Measurements from ENCODE around the gene ZNF423.
"Not testable (repeated sequence)": the region's sequence is repeated elsewhere in the genome, so short reads cannot be mapped to it uniquely, and the experiment has no call there.

ZNF423 gene

DNA sequence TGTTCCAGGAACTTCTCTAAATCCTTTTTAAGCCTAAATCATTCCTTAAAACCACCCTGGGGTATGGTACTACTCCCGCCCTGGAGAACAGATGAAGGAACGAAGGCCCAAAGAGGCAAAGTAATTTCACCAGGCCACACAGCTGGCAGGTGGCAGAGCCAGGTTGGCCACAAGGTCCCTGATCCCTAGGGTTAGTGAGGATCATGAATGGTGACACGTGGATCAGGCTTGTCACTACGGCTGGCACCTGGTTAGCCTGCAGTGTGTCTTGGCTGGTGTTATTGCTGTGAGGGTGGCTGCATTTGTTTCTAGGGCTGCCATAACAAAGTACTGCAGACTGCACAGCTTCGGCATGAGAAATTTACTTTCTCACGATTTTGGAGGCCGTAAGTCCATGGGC, 26.0 kb upstream of the ZNF423 start:
- TF ChIP-seq, protein P1, sequence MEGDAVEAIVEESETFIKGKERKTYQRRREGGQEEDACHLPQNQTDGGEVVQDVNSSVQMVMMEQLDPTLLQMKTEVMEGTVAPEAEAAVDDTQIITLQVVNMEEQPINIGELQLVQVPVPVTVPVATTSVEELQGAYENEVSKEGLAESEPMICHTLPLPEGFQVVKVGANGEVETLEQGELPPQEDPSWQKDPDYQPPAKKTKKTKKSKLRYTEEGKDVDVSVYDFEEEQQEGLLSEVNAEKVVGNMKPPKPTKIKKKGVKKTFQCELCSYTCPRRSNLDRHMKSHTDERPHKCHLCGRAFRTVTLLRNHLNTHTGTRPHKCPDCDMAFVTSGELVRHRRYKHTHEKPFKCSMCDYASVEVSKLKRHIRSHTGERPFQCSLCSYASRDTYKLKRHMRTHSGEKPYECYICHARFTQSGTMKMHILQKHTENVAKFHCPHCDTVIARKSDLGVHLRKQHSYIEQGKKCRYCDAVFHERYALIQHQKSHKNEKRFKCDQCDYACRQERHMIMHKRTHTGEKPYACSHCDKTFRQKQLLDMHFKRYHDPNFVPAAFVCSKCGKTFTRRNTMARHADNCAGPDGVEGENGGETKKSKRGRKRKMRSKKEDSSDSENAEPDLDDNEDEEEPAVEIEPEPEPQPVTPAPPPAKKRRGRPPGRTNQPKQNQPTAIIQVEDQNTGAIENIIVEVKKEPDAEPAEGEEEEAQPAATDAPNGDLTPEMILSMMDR (IDR thresholded peaks at IDR 0.05; ENCODE audit: insufficient read depth, low read depth, low read length, missing control alignments) = no peak
- DNase-seq (ENCODE audit: low read depth) = no peak
- H3K4me3 ChIP-seq (ENCODE audit: low read depth, low read length) = no peak overlapping the region

DNA sequence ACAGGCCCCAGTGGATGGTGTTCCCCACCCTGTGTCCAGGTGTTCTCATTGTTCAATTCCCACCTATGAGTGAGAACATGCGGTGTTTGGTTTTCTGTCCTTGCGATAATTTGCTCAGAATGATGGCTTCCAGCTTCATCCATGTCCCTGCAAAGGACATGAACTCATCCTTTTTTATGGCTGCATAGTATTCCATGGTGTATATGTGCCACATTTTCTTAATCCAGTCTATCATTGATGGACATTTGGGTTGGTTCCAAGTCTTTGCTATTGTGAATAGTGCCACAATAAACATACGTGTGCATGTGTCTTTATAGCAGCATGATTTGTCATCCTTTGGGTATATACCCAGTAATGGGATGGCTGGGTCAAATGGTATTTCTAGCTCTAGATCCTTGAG, 22.6 kb upstream of the ZNF423 start:
- H3K4me3 ChIP-seq (ENCODE audit: low read depth, low read length); DNase-seq (ENCODE audit: low read depth): not testable (repeated sequence)

DNA sequence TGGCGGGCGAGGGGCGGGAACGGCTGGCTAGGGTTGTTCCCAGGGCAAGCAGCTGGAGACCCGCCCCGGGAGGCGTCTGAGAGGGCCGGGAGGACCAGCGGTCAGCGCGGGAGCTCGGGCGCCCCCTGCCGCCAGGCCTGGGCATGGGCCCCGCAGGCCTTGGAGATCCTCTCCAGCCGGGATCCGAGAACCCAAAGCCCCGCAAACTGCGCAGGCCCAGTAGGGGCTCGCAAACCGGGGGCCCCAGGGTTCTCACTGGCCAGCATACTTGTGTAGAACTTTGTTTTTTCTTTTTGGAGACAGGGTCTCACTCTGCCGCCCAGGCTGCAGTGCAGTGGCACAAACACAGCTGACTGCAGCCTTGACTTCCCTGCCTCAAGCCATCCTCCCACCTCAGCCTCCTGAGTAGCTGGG, 20.8 kb upstream of the ZNF423 start:
- peak; percentile 44 for DNase-seq (ENCODE audit: low read depth)
- TF ChIP-seq, protein P1 (IDR thresholded peaks at IDR 0.05; ENCODE audit: insufficient read depth, low read depth, low read length, missing control alignments) = peak; percentile 92
- no peak overlapping the region for H3K4me3 ChIP-seq (ENCODE audit: low read depth, low read length)

GRCh38 chr16:49875806-49876715, 20.1 kb upstream of the ZNF423 start:
- DNase-seq (ENCODE audit: low read depth) = no peak
- H3K4me3 ChIP-seq (ENCODE audit: low read depth, low read length) = no peak overlapping the region
- TF ChIP-seq, protein P1 (IDR thresholded peaks at IDR 0.05; ENCODE audit: insufficient read depth, low read depth, low read length, missing control alignments) = no peak

DNA sequence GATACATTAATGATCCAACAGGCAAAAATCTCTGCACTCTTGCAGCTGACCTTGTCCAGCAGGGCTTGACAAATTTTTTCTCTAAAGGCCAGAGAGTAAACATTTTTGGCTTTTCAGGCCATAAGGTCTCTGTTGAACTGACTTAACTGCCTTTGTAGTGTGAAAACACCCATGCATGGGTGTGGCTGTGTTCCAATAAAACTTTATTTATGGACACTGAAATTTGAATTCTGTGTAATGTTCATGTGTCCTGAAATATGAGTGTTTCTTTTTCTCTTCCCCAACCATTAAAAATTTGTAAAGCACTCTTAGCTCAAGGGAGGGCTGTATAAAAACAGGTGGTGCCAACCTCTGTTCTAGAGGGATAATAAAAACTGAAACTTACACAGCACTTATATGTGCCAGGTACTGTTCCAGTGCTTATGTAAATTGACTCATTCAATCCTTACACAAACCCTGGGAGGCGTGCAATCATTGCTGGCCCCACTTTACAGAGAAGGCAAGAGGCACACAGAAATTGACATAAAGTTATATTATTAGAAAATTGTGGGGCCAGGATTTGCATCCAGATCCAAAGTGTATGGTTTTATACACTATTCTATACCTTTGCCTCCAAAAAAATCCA, 18.8 kb upstream of the ZNF423 start:
- no peak overlapping the region for H3K4me3 ChIP-seq (ENCODE audit: low read depth, low read length)
- DNase-seq (ENCODE audit: low read depth) = no peak
- TF ChIP-seq, protein P1 (IDR thresholded peaks at IDR 0.05; ENCODE audit: insufficient read depth, low read depth, low read length, missing control alignments) = no peak

GRCh38 chr16:49871824-49872223, 15.9 kb upstream of the ZNF423 start:
- H3K4me3 ChIP-seq (ENCODE audit: low read depth, low read length); DNase-seq (ENCODE audit: low read depth): not testable (repeated sequence)

DNA sequence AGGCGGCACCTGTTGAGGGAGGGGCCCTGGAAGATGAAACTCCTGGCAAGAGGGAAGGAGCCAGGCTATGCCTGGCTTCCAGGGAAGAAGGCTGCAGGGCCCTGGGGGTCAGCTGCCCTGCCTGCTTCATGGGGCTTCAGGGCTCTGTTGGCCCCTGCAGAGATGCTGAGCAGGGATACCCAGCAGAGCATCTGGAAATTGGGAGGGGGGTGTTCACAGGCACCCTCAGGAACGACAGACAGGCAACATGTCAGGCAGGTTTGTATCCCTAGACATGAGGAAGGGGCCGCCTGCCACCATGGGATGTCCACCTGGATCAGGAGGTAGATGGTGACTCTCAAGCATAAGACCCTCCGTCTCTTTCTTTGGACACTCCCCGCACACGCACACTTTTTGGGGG, 13.8 kb upstream of the ZNF423 start:
- TF ChIP-seq, protein P1 (IDR thresholded peaks at IDR 0.05; ENCODE audit: insufficient read depth, low read depth, low read length, missing control alignments) = no peak

More for the DNA sequence above, 13.8 kb upstream of the ZNF423 start:
- no peak overlapping the region for H3K4me3 ChIP-seq (ENCODE audit: low read depth, low read length)
- no peak for DNase-seq (ENCODE audit: low read depth)
